A673 (cell line): Measurements from ENCODE around the gene KCNK7.

ENCODE experiments used
- CTCF ChIP-seq: fragments of 300-800, 200-600 bp; sonication (generic); conservative IDR thresholded peaks from 2 replicates; pipeline ENCODE4 v1.5.1; 2017; ENCODE audit warnings: low read depth, mild to moderate bottlenecking, antibody characterized with exemption, low read length, moderate library complexity, mixed read lengths
- EZH2 ChIP-seq: fragments of 200-600 bp; sonication (generic); IDR thresholded peaks from 2 replicates; pipeline ENCODE4 v1.6.1; 2017; ENCODE audit warnings: borderline replicate concordance, low read depth, mild to moderate bottlenecking, mixed read lengths, antibody characterized with exemption, low read length; ENCODE audit not compliant: poor library complexity, severe bottlenecking

GRCh38 chr11:65617136-65617850, 21.7 kb upstream of the KCNK7 start:
- TF ChIP-seq CTCF (no peak), EZH2 (no peak)
